Activated naive CD4-positive, alpha-beta T cell treated with anti-CD3 and anti-CD28 coated beads, Interleukin-2, amount 50 U/mL, for 72 hours (primary cell): Measurements from ENCODE around the gene ZNRF1. TPM values are rescaled to one million over a fixed set of nuclear protein-coding genes. Genes with fewer than 3 reads are reported as not detected.

Experiments
- ATAC-seq, 2 donors: fragments of 150-1000 bp; cut with Tn5 transposase; 2 replicates each; pipeline ENCODE4 v1.10.0; 2021; ENCODE audit warnings: mild to moderate bottlenecking in 2 of 2, moderate library complexity in 2 of 2
- DNase-seq, 2 donors: peaks; one replicate each; pipeline ENCODE4 v3.0.0; 2021 to 2022; ENCODE audit warnings: low spot score in 2 of 2
- H3K27ac Mint-ChIP-seq, 2 donors: one replicate each; pipeline ENCODE4 v1.8.0; 2022; ENCODE audit warnings: mild to moderate bottlenecking in 2 of 2, mixed read lengths in 2 of 2
- H3K36me3 Mint-ChIP-seq, 2 donors: one replicate each; pipeline ENCODE4 v1.8.0; 2022; ENCODE audit warnings: mixed read lengths in 2 of 2
- H3K9me3 Mint-ChIP-seq, 2 donors: one replicate each; pipeline ENCODE4 v1.8.0; 2022; ENCODE audit warnings: mixed read lengths in 2 of 2
- total RNA-seq, 2 donors: library from RNA; stranded (reverse); gene quantifications; one replicate each; pipeline ENCODE4 v1.2.3, GENCODE V29; 2022

ZNRF1 gene
- total RNA-seq, 2 donors from 2014 or later = 20.4 to 45.1 TPM

DNA sequence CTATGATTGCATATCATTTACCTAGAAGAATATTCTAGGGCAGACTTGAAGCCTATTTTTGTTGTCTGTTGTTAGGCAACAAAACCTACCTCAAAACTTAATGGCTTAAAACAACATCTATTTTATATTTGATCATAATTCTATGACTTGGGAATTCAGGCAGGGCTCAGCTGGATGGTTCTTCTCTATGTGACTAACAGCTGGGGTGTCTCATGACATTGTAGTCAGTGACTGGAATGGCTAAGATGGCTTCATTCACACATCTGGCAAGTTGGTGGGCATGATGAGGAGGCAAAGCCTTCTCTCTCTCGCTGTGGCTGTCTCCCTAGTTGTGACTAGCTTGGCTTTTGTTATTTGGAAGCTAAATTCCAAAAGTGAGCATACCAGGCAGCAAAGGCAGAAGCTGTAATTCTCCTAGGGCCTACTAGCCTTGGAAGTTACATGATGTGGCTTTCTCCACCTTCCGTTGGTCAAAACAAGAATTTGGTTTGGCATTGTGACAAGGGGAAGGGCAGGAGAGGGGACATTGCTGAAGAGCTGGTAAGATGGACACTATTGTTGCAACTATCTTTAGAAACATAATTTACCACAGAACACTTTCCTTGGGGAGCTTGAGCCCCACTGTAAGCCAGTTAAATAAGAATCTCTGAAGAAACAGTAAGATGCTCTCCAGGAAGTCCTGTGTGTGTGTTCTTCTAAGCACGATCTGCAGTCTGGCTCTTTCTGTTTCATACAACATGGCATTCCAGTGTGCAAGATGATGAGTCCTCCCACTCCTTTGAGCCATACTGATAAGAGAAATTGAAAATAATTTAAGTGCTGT, 39.4 kb downstream of the ZNRF1 start:
- no peak for DNase-seq
- H3K36me3 Mint-ChIP-seq = peaks cover 17 to 40% of the 10 kb centered on the region in 2 donors
- H3K27ac Mint-ChIP-seq = peak overlapping the region in 1 of 2 donors; percentile 46
- peaks cover 8 to 22% of the 10 kb centered on the region in 2 donors for H3K9me3 Mint-ChIP-seq
- ATAC-seq = no peak

GRCh38 chr16:75039941-75040340, 41.1 kb downstream of the ZNRF1 start:
- Mint-ChIP-seq H3K9me3 (peaks cover 8 to 22% of the 10 kb centered on the region in 2 donors), H3K36me3 (peaks cover 17 to 40% of the 10 kb centered on the region in 2 donors), H3K27ac (no peak overlapping the region)
- DNase-seq (no peak), ATAC-seq (no peak)

GRCh38 chr16:75042426-75043174, 43.8 kb downstream of the ZNRF1 start:
- DNase-seq (no peak), ATAC-seq (no peak)
- Mint-ChIP-seq H3K36me3 (peaks cover 8 to 15% of the 10 kb centered on the region in 2 donors), H3K27ac (no peak overlapping the region), H3K9me3 (peaks cover 7 to 9% of the 10 kb centered on the region in 2 donors)

DNA sequence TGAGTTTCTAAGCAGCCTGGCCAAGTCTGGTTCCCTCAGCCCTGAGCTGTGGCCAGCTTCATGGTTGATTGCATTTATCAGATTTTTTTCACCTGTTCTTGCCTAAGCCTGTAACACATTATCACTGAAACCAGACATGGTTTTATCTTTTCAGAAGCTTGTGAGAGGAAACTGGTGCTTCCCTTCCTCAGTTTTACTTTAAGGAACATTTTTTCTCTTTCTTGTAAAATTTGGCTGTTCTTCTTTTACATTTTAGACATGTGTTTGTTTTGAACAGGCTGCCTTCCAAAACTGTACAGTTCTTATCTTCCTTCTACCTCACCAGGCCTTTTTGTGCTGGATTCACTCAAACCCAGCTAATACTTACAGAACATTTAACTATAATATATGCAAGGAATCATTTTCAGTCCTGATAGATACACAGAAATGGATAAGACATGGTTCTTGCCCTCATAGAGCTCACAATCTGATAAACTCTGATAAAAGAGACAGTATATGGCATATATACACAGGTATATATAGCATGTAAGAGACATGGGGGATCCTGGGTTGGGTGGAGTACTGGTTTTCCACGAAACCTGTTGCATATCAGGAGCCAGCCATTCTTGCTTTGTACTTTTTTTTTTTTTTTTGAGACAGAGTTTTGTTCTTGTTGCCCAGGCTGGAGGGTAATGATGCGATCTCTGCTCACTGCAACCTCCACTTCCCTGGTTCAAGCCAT, 44.5 kb downstream of the ZNRF1 start:
- peaks cover under 1 to 7% of the 10 kb centered on the region in 2 donors for H3K36me3 Mint-ChIP-seq
- H3K9me3 Mint-ChIP-seq = peaks cover 0 to 3% of the 10 kb centered on the region in 2 donors
- no peak overlapping the region for H3K27ac Mint-ChIP-seq
- ATAC-seq (no peak), DNase-seq (no peak)

DNA sequence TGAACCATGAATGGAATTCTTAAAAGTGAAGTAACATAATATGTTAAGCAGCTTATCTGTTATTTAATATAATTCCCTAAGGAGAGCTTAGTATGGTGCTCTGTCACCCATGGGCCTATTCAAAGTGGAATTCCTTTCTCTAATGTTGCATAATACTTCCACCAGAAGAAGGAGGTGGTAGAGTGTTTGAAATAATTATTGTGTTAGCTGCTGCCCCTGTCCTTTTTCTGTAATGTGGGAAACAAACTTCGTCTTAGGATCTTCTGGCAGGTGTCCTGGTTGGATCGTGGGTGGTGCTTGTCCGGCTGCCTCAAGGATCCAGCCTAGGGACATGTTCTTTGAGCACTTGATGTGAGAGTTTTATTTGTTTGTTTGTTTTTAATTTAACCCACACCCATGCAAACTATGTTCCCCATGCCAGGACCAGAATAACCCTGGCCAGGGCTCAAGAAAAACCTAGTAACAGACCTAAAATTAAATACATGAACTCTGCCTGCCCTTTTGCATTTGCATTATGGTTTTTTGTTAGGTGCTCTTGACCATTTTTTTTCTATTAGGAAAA, 46.1 kb downstream of the ZNRF1 start:
- ATAC-seq (no peak), DNase-seq (no peak)
- H3K27ac Mint-ChIP-seq = no peak overlapping the region
- no peaks in the 10 kb centered on the region for H3K36me3 Mint-ChIP-seq
- H3K9me3 Mint-ChIP-seq = no peaks in the 10 kb centered on the region

DNA sequence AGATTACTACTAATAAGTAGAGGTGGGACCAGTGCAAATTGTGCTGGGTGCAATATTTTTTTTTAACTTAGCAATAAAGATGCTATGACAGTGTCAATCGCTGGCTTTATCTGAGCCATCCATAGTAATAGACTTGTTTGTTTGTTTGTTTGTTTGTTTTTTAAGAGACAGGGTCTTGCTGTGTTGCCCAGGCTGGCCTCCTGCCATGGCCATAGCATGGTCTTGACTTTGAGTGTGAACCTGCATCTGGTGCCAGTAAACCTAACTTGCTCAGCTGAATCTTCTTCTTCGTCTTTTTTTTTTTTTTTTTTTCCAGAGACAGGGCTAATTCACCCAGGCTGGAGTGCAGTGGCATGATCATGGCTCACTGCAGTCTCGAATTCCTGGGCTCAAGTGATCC, 46.6 kb downstream of the ZNRF1 start:
- H3K9me3 Mint-ChIP-seq = no peaks in the 10 kb centered on the region
- ATAC-seq (no peak), DNase-seq (no peak)
- no peak overlapping the region for H3K27ac Mint-ChIP-seq
- H3K36me3 Mint-ChIP-seq = no peaks in the 10 kb centered on the region

- no peak for ATAC-seq
- H3K36me3 Mint-ChIP-seq = no peaks in the 10 kb centered on the region
- DNase-seq = no peak
- H3K9me3 Mint-ChIP-seq = no peaks in the 10 kb centered on the region
- peak overlapping the region in 1 of 2 donors; percentile 33 for H3K27ac Mint-ChIP-seq
These were observed 49.2 kb downstream of the ZNRF1 start for GRCh38 chr16:75048054-75048453.

DNA sequence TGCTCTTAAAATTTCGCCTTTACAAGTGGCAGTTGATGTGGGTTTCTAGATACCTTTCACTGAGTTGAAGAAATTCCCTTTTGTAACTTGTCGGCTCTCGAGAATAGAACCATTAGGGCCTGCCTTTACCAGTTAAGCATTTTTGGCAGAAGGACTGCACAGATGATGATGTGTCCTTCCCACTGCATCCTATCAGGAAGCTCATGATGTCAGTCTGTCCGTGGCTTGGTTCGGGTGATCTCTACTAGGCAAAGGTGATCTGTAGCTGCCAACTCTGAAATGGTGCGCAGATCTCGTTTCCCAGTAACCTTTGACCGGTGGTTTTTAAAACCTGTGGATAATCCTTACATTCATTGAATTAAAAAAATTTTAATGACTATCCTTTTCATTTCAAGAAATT, 49.7 kb downstream of the ZNRF1 start:
- no peak for ATAC-seq
- Mint-ChIP-seq H3K36me3 (no peaks in the 10 kb centered on the region), H3K9me3 (no peaks in the 10 kb centered on the region), H3K27ac (no peak overlapping the region)
- no peak for DNase-seq

GRCh38 chr16:75052481-75053202, 53.8 kb downstream of the ZNRF1 start:
- no peaks in the 10 kb centered on the region for H3K9me3 Mint-ChIP-seq
- ATAC-seq = no peak
- no peak overlapping the region for H3K27ac Mint-ChIP-seq
- no peak for DNase-seq
- H3K36me3 Mint-ChIP-seq = no peaks in the 10 kb centered on the region

DNA sequence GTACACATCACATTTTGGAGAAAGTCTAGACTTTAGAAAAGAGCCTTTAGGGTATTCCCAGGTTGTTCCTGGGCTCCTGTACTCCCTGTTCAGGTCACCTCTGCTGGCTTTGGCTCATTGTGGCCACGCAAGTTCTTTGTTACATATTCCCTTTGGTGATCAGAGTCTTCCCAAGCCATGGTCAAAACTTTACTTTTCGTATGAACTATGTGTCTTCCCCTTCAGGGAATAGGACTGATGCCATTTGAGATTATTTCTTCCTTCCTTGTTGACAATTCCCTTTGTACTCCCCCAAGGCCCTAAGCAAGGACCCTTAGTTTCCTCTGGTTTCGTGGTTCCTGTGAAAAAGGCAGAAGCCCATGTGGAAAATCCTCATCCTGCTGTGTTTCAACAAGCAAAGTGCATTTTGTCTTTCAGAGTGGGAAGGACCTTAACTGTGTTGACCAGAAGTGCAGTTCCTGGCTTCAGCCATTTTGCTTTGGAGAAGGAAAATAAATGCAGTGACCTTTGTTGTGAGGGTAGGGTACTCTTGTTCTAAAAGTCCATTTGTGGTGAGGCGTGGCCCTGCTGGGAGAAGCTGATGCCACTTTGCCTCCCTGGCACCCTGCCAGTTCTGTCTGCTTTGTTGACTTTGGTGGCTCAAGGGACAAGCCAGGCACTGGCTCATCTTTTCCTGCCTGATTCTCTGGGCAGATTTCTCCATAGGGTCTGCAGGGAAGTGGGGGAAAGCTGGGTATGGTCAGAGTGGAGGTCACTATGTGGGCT, 55.1 kb downstream of the ZNRF1 start:
- Mint-ChIP-seq H3K9me3 (no peaks in the 10 kb centered on the region), H3K36me3 (no peaks in the 10 kb centered on the region), H3K27ac (no peak overlapping the region)
- DNase-seq (no peak), ATAC-seq (no peak)

GRCh38 chr16:75054556-75054947, 55.7 kb downstream of the ZNRF1 start:
- H3K27ac Mint-ChIP-seq = no peak overlapping the region
- DNase-seq (no peak), ATAC-seq (no peak)
- H3K9me3 Mint-ChIP-seq = no peaks in the 10 kb centered on the region
- no peaks in the 10 kb centered on the region for H3K36me3 Mint-ChIP-seq

DNA sequence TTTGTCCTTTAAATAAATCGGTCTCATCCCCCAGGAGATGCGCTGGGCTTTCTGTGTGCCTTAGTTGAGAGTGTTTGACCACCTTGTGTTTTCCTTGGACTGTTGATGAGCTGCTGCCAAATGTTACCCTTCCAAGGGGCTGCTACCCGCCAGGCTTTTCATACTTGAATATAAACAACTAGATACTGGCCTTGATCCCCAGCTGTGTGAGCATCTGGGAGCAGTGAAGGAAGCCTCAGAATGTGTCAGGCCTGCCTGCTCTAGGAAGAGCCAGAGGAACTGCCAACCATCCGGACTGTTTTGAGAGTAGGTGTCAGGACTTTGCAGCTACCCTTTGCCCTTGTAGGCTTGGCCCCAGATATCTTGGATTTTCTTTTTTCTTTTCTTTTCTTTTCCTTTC, 60.0 kb downstream of the ZNRF1 start:
- DNase-seq = no peak
- H3K9me3 Mint-ChIP-seq = no peaks in the 10 kb centered on the region
- H3K27ac Mint-ChIP-seq = peak overlapping the region in 1 of 2 donors; percentile 68
- H3K36me3 Mint-ChIP-seq = no peaks in the 10 kb centered on the region
- no peak for ATAC-seq

GRCh38 chr16:75059411-75059810, 60.6 kb downstream of the ZNRF1 start:
- DNase-seq (no peak), ATAC-seq (no peak)
- H3K36me3 Mint-ChIP-seq = no peaks in the 10 kb centered on the region
- no peak overlapping the region for H3K27ac Mint-ChIP-seq
- no peaks in the 10 kb centered on the region for H3K9me3 Mint-ChIP-seq

GRCh38 chr16:75060723-75061122, 61.9 kb downstream of the ZNRF1 start:
- ATAC-seq (no peak), DNase-seq (no peak)
- Mint-ChIP-seq H3K27ac (no peak overlapping the region), H3K9me3 (no peaks in the 10 kb centered on the region), H3K36me3 (peaks cover 0 to 4% of the 10 kb centered on the region in 2 donors)

DNA sequence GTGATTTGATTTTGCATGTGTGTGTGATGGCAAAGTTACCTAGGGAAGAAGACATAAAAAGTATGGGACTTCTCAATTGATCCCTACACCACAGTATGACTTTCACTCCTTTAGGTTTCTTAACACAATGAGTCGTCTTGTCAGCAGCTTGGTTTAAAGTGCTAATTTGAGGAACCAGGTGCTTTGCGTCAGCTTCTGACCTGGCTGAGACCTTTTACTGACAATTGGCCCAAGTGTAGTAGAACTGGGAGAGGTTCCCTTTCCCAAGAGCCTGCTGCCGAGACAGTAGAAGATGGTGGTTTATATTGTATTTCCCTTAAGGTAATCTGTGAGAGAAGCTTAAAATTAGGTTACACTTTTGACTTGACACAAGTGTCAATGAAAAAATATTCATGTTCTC, 62.8 kb downstream of the ZNRF1 start:
- peaks cover 0 to 8% of the 10 kb centered on the region in 2 donors for H3K36me3 Mint-ChIP-seq
- DNase-seq (no peak), ATAC-seq (no peak)
- no peak overlapping the region for H3K27ac Mint-ChIP-seq
- no peaks in the 10 kb centered on the region for H3K9me3 Mint-ChIP-seq
